OCI-LY3 (cell line): ENCODE measurements around the gene TRIO.

Experiments used
- CTCF ChIP-seq: fragments of 200-600, 300-600 bp; sonication (generic); IDR thresholded peaks from 2 replicates; pipeline ENCODE4 v1.5.1; 2014; ENCODE audit warnings: antibody characterized with exemption, low read length, low read depth
- EZH2phosphoT487 ChIP-seq: fragments of 200-600 bp; shearing (Covaris generic); IDR thresholded peaks from 2 replicates; pipeline ENCODE4 v1.6.1; 2018; ENCODE audit warnings: antibody characterized with exemption, mixed run types, low read depth

- no peak for TF ChIP-seq CTCF
- no peak for TF ChIP-seq EZH2phosphoT487
Observed at GRCh38 chr5:14181299-14181968, 38.3 kb downstream of the TRIO start.
